ENCODE results near the gene SNTA1. TPM values are rescaled to one million over a fixed set of nuclear protein-coding genes. Genes with fewer than 3 reads are reported as not detected.

The SNTA1 gene
- total and polyA plus RNA-seq, 2 of the 13 experiments (the other 11 are each of a cell fraction or from before 2014, with no cell fraction given): 16.4 to 18.3 TPM

DNA sequence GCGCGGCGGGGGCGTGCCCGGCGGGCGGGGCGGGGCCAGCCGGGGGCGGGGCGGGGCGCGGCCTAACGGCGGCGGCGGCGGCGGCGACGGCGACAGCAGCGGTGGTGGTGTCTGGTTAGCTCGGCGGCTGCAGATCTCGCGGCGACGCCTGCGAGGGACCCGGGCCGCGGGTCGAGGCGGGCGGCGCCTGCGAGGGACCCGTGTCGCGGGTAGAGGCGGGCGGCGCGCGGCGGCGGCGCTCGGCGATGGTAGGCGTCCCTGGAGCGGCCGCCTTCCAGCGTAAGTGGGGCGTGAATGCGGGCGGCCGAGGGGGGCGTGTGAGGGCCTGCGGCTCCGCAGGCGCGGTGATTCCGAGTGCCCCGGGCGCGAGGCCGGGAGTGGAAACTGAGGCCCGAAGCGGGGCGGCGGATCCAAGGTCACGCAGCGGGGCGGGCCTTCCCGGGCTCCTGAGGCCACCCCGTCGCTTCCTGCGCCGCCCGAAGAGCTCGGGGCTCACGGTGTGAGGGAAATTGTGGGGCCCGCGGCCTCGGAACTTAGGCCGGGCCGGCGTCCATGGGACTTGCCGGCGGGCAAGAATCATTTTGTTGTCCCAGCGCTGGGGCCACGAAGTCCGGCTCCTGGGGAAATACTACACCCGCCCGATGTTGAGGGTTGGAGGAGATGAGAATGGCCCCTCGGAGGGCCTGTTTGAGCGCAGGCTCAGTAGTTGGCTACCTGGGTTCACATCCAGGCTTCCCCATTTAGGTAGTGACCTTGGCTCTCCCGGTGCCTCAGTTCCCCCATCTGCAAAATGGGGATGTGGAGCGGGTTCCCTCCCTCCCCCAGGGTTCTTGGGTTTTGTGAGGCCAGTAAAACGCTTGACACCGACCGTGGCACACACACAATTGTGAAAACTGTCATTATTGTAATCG, 46.7 kb upstream of the SNTA1 start, which contains the start of gene CBFA2T2 (continued):
- TF ChIP-seq ZNF343 (CRISPR knock-in tag; IDR thresholded peaks at IDR 0.05) (no peak), ZNF841 (CRISPR knock-in tag; IDR thresholded peaks at IDR 0.05; ENCODE audit: borderline replicate concordance) (peak; percentile 72; the same call in 1 of the 2 replicates), ZNF619 (CRISPR knock-in tag; IDR thresholded peaks at IDR 0.05) (peak; percentile 78; the same call in 1 of the 2 replicates), YEATS4 (CRISPR knock-in tag; IDR thresholded peaks at IDR 0.05; ENCODE audit: borderline replicate concordance) (peak; percentile 80), CCAR2 (optimal IDR thresholded peaks at IDR 0.05; ENCODE audit: low read depth, low read length) (no peak), ARID2 (CRISPR knock-in tag; IDR thresholded peaks at IDR 0.05; ENCODE audit: borderline replicate concordance) (peak; percentile 90; the same call in 1 of the 2 replicates), ZSCAN22 (CRISPR knock-in tag; IDR thresholded peaks at IDR 0.05) (no peak), ZNF577 (CRISPR knock-in tag; IDR thresholded peaks at IDR 0.05; ENCODE audit: borderline replicate concordance, low read depth) (no peak), SCMH1 (CRISPR knock-in tag; IDR thresholded peaks at IDR 0.05; ENCODE audit: borderline replicate concordance) (no peak), TBX2 (CRISPR knock-in tag; IDR thresholded peaks at IDR 0.05; ENCODE audit: borderline replicate concordance) (no peak; the same call in 1 of the 2 replicates), ATM (IDR thresholded peaks at IDR 0.05; ENCODE audit: borderline replicate concordance) (no peak), NBN (conservative IDR thresholded peaks at IDR 0.05) (no peak), JUND (CRISPR knock-in tag; IDR thresholded peaks at IDR 0.05) (no peak; the same call in 1 of the 2 replicates), YEATS2 (CRISPR knock-in tag; IDR thresholded peaks at IDR 0.05; ENCODE audit: borderline replicate concordance) (0 out of 2 replicates have a peak, but pooled peaks have one; percentile 17), ZNF17 (CRISPR knock-in tag; IDR thresholded peaks at IDR 0.05) (no peak), MTF1 (CRISPR knock-in tag; IDR thresholded peaks at IDR 0.05) (no peak), TAF15 (IDR thresholded peaks at IDR 0.05; ENCODE audit: low read depth, low read length, poor library complexity, severe bottlenecking) (peak; percentile 28), FOXC1 (CRISPR knock-in tag; IDR thresholded peaks at IDR 0.05; ENCODE audit: borderline replicate concordance) (no peak; the same call in 1 of the 2 replicates), ZBTB42 (CRISPR knock-in tag; IDR thresholded peaks at IDR 0.05) (peak; percentile 92), PHB2 (IDR thresholded peaks at IDR 0.05; ENCODE audit: partially characterized antibody) (no peak), RBM39 (IDR thresholded peaks at IDR 0.05; ENCODE audit: low read depth, low read length, poor library complexity, severe bottlenecking) (peak; percentile 30), ZNF430 (CRISPR knock-in tag; IDR thresholded peaks at IDR 0.05) (peak; percentile 37; the same call in 1 of the 2 replicates), RAD21 (CRISPR knock-in tag; IDR thresholded peaks at IDR 0.05) (peak; percentile 79)
- TF ChIP-seq, protein P1, sequence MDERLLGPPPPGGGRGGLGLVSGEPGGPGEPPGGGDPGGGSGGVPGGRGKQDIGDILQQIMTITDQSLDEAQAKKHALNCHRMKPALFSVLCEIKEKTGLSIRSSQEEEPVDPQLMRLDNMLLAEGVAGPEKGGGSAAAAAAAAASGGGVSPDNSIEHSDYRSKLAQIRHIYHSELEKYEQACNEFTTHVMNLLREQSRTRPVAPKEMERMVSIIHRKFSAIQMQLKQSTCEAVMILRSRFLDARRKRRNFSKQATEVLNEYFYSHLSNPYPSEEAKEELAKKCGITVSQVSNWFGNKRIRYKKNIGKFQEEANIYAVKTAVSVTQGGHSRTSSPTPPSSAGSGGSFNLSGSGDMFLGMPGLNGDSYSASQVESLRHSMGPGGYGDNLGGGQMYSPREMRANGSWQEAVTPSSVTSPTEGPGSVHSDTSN (CRISPR knock-in tag; IDR thresholded peaks at IDR 0.05): no peak
- TF ChIP-seq, protein P2, sequence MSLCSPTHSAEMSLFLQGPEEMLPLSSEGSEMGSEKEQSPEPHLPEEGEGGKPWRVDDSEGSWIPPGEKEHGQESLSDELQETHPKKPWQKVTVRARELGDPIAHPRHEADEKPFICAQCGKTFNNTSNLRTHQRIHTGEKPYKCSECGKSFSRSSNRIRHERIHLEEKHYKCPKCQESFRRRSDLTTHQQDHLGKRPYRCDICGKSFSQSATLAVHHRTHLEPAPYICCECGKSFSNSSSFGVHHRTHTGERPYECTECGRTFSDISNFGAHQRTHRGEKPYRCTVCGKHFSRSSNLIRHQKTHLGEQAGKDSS (CRISPR knock-in tag; IDR thresholded peaks at IDR 0.05; ENCODE audit: borderline replicate concordance, low read depth): no peak; the same call in 1 of the 2 replicates
- TF ChIP-seq, protein P3, sequence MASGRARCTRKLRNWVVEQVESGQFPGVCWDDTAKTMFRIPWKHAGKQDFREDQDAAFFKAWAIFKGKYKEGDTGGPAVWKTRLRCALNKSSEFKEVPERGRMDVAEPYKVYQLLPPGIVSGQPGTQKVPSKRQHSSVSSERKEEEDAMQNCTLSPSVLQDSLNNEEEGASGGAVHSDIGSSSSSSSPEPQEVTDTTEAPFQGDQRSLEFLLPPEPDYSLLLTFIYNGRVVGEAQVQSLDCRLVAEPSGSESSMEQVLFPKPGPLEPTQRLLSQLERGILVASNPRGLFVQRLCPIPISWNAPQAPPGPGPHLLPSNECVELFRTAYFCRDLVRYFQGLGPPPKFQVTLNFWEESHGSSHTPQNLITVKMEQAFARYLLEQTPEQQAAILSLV (CRISPR knock-in tag; IDR thresholded peaks at IDR 0.05; ENCODE audit: borderline replicate concordance): no peak; the same call in 1 of the 2 replicates
